Measurements from ENCODE around the gene PDZRN3.

DNA sequence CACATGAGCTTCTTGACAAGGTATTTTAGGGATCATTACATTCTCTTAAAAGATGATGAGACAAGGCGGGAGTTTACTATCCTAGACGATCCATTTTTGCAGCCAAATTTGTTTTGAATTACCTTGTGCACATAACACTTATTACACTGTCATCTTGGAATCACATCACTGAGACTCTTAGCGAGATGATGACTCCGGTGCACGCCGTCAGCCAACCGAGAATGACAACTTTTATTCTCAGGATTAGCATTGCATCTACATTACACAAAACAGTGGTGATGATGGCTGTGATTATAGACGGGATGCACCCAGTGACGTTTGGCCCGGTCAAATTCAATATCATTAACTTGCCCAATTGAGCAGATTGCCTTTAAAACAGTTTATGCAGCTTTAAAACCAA, 216.1 kb downstream of the PDZRN3 start:
- TF ChIP-seq EP300 (IDR thresholded peaks at IDR 0.05) (no peak), POLR2A (IDR thresholded peaks at IDR 0.05) (no peak)
